G401 (cell line): ENCODE measurements around the gene SYCE3. TPM values are rescaled to one million over a fixed set of nuclear protein-coding genes. Genes with fewer than 3 reads are reported as not detected.
"Not testable (repeated sequence)": the region's sequence is repeated elsewhere in the genome, so short reads cannot be mapped to it uniquely, and the experiment has no call there.

Source experiments
- DNase-seq: peaks from one replicate; pipeline ENCODE4 v3.0.0-alpha.2; 2015; ENCODE audit warnings: low spot score
- in situ Hi-C: cut with HindIII; loops from 2 replicates; pipeline ENCODE4 v1.10.0; 2016; ENCODE audit warnings: low sequenced_read_pairs, mixed read lengths
- total RNA-seq: library from RNA; depleted of rRNA; stranded (reverse); fragments of >200 nt; shearing (Covaris generic); gene quantifications from 2 replicates; pipeline ENCODE4 v1.2.3, GENCODE V29; 2014; rRNA removed

Gene SYCE3
- not detected in 2 replicates for total RNA-seq

- in situ Hi-C loops, result no loop called here
- peak; percentile 98 for DNase-seq
These were observed at the start of gene SYCE3 for GRCh38 chr22:50562523-50563412. TSS of gene SYCE3 (minus strand) at chr22:50562919. CDS start at chr22:50556405, 6,514 bp downstream.

GRCh38 chr22:50612168-50612527, 49.4 kb upstream of the SYCE3 start:
- no peak for DNase-seq
- in situ Hi-C loops, result no loop called here

GRCh38 chr22:50611341-50612060, 48.8 kb upstream of the SYCE3 start:
- in situ Hi-C loops, result no loop called here
- DNase-seq, result no peak

- in situ Hi-C loops, result no loop called here
- DNase-seq, result no peak
These were observed 47.9 kb upstream of the SYCE3 start for GRCh38 chr22:50610581-50610980.

- no peak for DNase-seq
- in situ Hi-C loops, result no loop called here
These were observed 47.3 kb upstream of the SYCE3 start for GRCh38 chr22:50610041-50610451.

- no peak for DNase-seq
- in situ Hi-C loops, result no loop called here
These were observed 46.9 kb upstream of the SYCE3 start for GRCh38 chr22:50609599-50609998.

GRCh38 chr22:50608996-50609395, 46.3 kb upstream of the SYCE3 start:
- in situ Hi-C loops, result no loop called here
- no peak for DNase-seq

- DNase-seq, in situ Hi-C loops: not testable (repeated sequence)
These were observed 45.5 kb upstream of the SYCE3 start for GRCh38 chr22:50608058-50608840.

GRCh38 chr22:50607659-50608020, 44.9 kb upstream of the SYCE3 start:
- no peak for DNase-seq
- in situ Hi-C loops, result no loop called here

- no peak for DNase-seq
- in situ Hi-C loops, result no loop called here
These were observed 44.4 kb upstream of the SYCE3 start for GRCh38 chr22:50606946-50607658.

- in situ Hi-C loops, result no loop called here
- DNase-seq, result peak; percentile 84
These were observed 43.6 kb upstream of the SYCE3 start for GRCh38 chr22:50606165-50606945.

GRCh38 chr22:50605613-50606074, 42.9 kb upstream of the SYCE3 start:
- in situ Hi-C loops, result no loop called here
- DNase-seq, result no peak

- in situ Hi-C loops, result no loop called here
These were observed 42.4 kb upstream of the SYCE3 start for GRCh38 chr22:50605002-50605612.

GRCh38 chr22:50604256-50605001, 41.7 kb upstream of the SYCE3 start:
- in situ Hi-C loops, result no loop called here
- no peak for DNase-seq

More at GRCh38 chr22:50605002-50605612, 42.4 kb upstream of the SYCE3 start:
- no peak for DNase-seq

GRCh38 chr22:50603511-50604255, 41.0 kb upstream of the SYCE3 start:
- in situ Hi-C loops, result no loop called here

GRCh38 chr22:50602338-50602700, 39.6 kb upstream of the SYCE3 start:
- peak; percentile 48 for DNase-seq
- in situ Hi-C loops, result no loop called here

More at GRCh38 chr22:50603511-50604255, 41.0 kb upstream of the SYCE3 start:
- DNase-seq, result no peak
